Cardiac septum (tissue), 1 donor: ENCODE results near the gene ACAA2. TPM values are rescaled to one million over a fixed set of nuclear protein-coding genes. Genes with fewer than 3 reads are reported as not detected.
"Not testable (repeated sequence)": the region's sequence is repeated elsewhere in the genome, so short reads cannot be mapped to it uniquely, and the experiment has no call there.

ENCODE experiments used
- DNase-seq: peaks from one replicate; pipeline ENCODE4 v3.0.0-alpha.2; 2020; ENCODE audit warnings: low spot score
- intact Hi-C: fragments of 100-400 bp; cut with DNase I; formaldehyde crosslinking; loops from one replicate; pipeline ENCODE4 v1.14.0; 2022
- total RNA-seq: library from RNA; stranded (reverse); fragmentation: NEBNext Ultra II Directional; extraction: Animal tissue kit (Norgen Biotek cat#: 25700); gene quantifications from one replicate; pipeline ENCODE4 v1.2.1, GENCODE V29; 2021
- donor health status: DM: no; HTN: no; CAD: no.

ACAA2 gene
- total RNA-seq, 1 donor from 2014 or later = 130 TPM

- intact Hi-C loops = no loop called here
- DNase-seq = no peak
Measured at GRCh38 chr18:49784427-49785185, 28.7 kb downstream of the ACAA2 start.

- intact Hi-C loops = not testable (repeated sequence)
Measured at GRCh38 chr18:49783631-49784030, 29.7 kb downstream of the ACAA2 start.

GRCh38 chr18:49778826-49779465 lies 34.4 kb downstream of the ACAA2 start:
- intact Hi-C loops = no loop called here
- DNase-seq = no peak

More at GRCh38 chr18:49783631-49784030, 29.7 kb downstream of the ACAA2 start:
- not testable (repeated sequence) for DNase-seq

- intact Hi-C loops = loop anchor here (5.0 to 10.0 kb wide), 2 partner anchors 212 to 254 kb away; no protein-coding TSS in a partner anchor
- no peak for DNase-seq
Measured at GRCh38 chr18:49769047-49769728, 44.1 kb downstream of the ACAA2 start.

- intact Hi-C loops = loop anchor here (5.0 to 10.0 kb wide), 2 partner anchors 211 to 253 kb away; no protein-coding TSS in a partner anchor
- DNase-seq = no peak
Measured at GRCh38 chr18:49768051-49768391, 45.3 kb downstream of the ACAA2 start.

- DNase-seq = no peak
Measured at GRCh38 chr18:49767111-49768050, 46.0 kb downstream of the ACAA2 start.

GRCh38 chr18:49766646-49767045 lies 46.7 kb downstream of the ACAA2 start:
- intact Hi-C loops = loop anchor here (5.0 to 10.0 kb wide), 2 partner anchors 209 to 252 kb away; no protein-coding TSS in a partner anchor
- DNase-seq = no peak

More at GRCh38 chr18:49767111-49768050, 46.0 kb downstream of the ACAA2 start:
- intact Hi-C loops = loop anchor here (5.0 to 10.0 kb wide), 2 partner anchors 210 to 253 kb away; no protein-coding TSS in a partner anchor

- intact Hi-C loops = loop anchor here (10.0 kb wide), 1 partner anchor 249 kb away; no protein-coding TSS in a partner anchor
- no peak for DNase-seq
Measured at GRCh38 chr18:49764032-49764431, 49.3 kb downstream of the ACAA2 start.

- no peak for DNase-seq
- intact Hi-C loops = loop anchor here (10.0 kb wide), 1 partner anchor 249 kb away; no protein-coding TSS in a partner anchor
Measured at GRCh38 chr18:49763590-49763989, 49.7 kb downstream of the ACAA2 start.

GRCh38 chr18:49762191-49763077 lies 50.9 kb downstream of the ACAA2 start:
- intact Hi-C loops = loop anchor here (10.0 kb wide), 1 partner anchor 248 kb away; no protein-coding TSS in a partner anchor
- DNase-seq = no peak

GRCh38 chr18:49761771-49762170 lies 51.6 kb downstream of the ACAA2 start:
- DNase-seq = no peak
- intact Hi-C loops = loop anchor here (10.0 kb wide), 1 partner anchor 247 kb away; no protein-coding TSS in a partner anchor

GRCh38 chr18:49758263-49758610 lies 55.1 kb downstream of the ACAA2 start:
- intact Hi-C loops = no loop called here
- DNase-seq = no peak

GRCh38 chr18:49757513-49758262 lies 55.6 kb downstream of the ACAA2 start:
- no peak for DNase-seq
- intact Hi-C loops = no loop called here

- intact Hi-C loops = no loop called here
- no peak for DNase-seq
Measured at GRCh38 chr18:49756671-49757362, 56.5 kb downstream of the ACAA2 start.

- intact Hi-C loops = no loop called here
- DNase-seq = no peak
Measured at GRCh38 chr18:49756135-49756534, 57.2 kb downstream of the ACAA2 start.

- intact Hi-C loops = no loop called here
- no peak for DNase-seq
Measured at GRCh38 chr18:49755489-49755888, 57.8 kb downstream of the ACAA2 start.

GRCh38 chr18:49754866-49755265 lies 58.5 kb downstream of the ACAA2 start:
- no peak for DNase-seq
- intact Hi-C loops = no loop called here
